Measurements from ENCODE around the gene REXO4. TPM values are rescaled to one million over a fixed set of nuclear protein-coding genes. Genes with fewer than 3 reads are reported as not detected.

Gene REXO4
- total and polyA plus RNA-seq, 2 donors (not counting 3 experiments of a cell fraction or from before 2014, with no cell fraction given) = 19.5 to 29.5 TPM

GRCh38 chr9:133382507-133383141 is 35.2 kb downstream of the REXO4 start:
- intact Hi-C loops (cut with micrococcal nuclease) (no loop called here), dilution Hi-C loops (cut with MboI; ENCODE audit: extremely low pct_ligation_motif_present, low sequenced_read_pairs) (no loop called here)
- no peak for FAIRE-seq
- ChIA-PET POLR2A (no interaction called here), CTCF (no interaction called here)
- no peaks in the 10 kb centered on the region for H4K20me1 ChIP-seq (replicated peaks; ENCODE audit: control insufficient read depth, extremely low read depth, insufficient read depth, low read length)
- TF ChIP-seq POLR2A (IDR thresholded peaks at IDR 0.05; ENCODE audit: low read depth, low read length) (no peak), FOS (IDR thresholded peaks at IDR 0.05; ENCODE audit: borderline replicate concordance, insufficient read depth, low read length) (no peak), EZH2 (IDR thresholded peaks at IDR 0.05; ENCODE audit: borderline replicate concordance, low read depth, low read length, severe bottlenecking) (no peak), MYC (IDR thresholded peaks at IDR 0.05; ENCODE audit: low read depth, low read length) (no peak), GATA2 (IDR thresholded peaks at IDR 0.05; ENCODE audit: insufficient read depth, insufficient read length, low read depth, low read length) (no peak), JUN (IDR thresholded peaks at IDR 0.05; ENCODE audit: borderline replicate concordance, insufficient read depth, insufficient read length, low read depth) (no peak), POLR2AphosphoS5 (IDR thresholded peaks at IDR 0.05; ENCODE audit: insufficient read depth, low read depth, low read length) (no peak), CTCF (IDR thresholded peaks at IDR 0.05; ENCODE audit: extremely low read depth in 1 of 2, insufficient read depth in 1 of 2, low read depth in 1 of 2, low read length in 2 of 2) (no peak), MAX (IDR thresholded peaks at IDR 0.05; ENCODE audit: insufficient read depth, insufficient read length) (no peak)
- H2AFZ ChIP-seq (ENCODE audit: low read depth, low read length) = no peak overlapping the region
- no peak overlapping the region for H3K27ac ChIP-seq (ENCODE audit: insufficient read depth, low read depth, low read length)
- no peaks in the 10 kb centered on the region for H3K36me3 ChIP-seq (ENCODE audit: control insufficient read depth in 2 of 2, extremely low read depth in 1 of 2, insufficient read depth in 2 of 2, low read length in 2 of 2)
- H3K27me3 ChIP-seq (ENCODE audit: control insufficient read depth in 2 of 2, insufficient read depth in 2 of 2, low read length in 2 of 2) = no peaks in the 10 kb centered on the region
- no peaks in the 10 kb centered on the region for H3K9me1 ChIP-seq (replicated peaks; ENCODE audit: control insufficient read depth, extremely low read depth, insufficient read depth, low read length)
- no peak overlapping the region for H3K4me2 ChIP-seq (ENCODE audit: insufficient read depth, low read length)
- H3K4me3 ChIP-seq (replicated peaks in 1 of 3; ENCODE audit: insufficient read depth in 1 of 3, low read depth in 1 of 3, low read length in 3 of 3) = no peak overlapping the region
- H3K9ac ChIP-seq (replicated peaks; ENCODE audit: extremely low read depth, insufficient read depth, low read length) = no peak overlapping the region
- no TSS peak for BruUV-seq (replicated peaks)
- H3K4me1 ChIP-seq (ENCODE audit: control insufficient read depth, extremely low read depth, insufficient read depth, low read length) = no peaks in the 10 kb centered on the region
- no peaks in the 10 kb centered on the region for H3K9me3 ChIP-seq (replicated peaks; ENCODE audit: control insufficient read depth, insufficient read depth, low read length)
- DNase-seq (ENCODE audit: low read depth, low spot score) = no peak
- no peaks in the 10 kb centered on the region for H3K79me2 ChIP-seq (ENCODE audit: control insufficient read depth, insufficient read depth, low read length)

Measured in endothelial cell of umbilical vein (primary cell).